ENCODE results near the gene NOC4L. TPM values are rescaled to one million over a fixed set of nuclear protein-coding genes. Genes with fewer than 3 reads are reported as not detected.
A peak's percentile ranks its signal among the peaks of the same experiment; 100 is the strongest.

The NOC4L gene
- total RNA-seq, 1 donor from 2014 or later = 16.5 TPM

- H3K4me3 Mint-ChIP-seq (ENCODE audit: unreplicated experiment) = no peak overlapping the region
- DNase-seq (ENCODE audit: low read depth) (no peak), FAIRE-seq (no peak)
- Histone ChIP-seq H3K9ac (ENCODE audit: low read length) (no peak overlapping the region), H3K79me2 (ENCODE audit: insufficient read depth, low read length) (peaks cover 28% of the 10 kb centered on the region), H2AFZ (ENCODE audit: low read depth, low read length) (no peak overlapping the region), H3K4me2 (ENCODE audit: low read length) (no peak overlapping the region), H3K4me3 (ENCODE audit: insufficient read depth, low read depth, low read length) (no peak overlapping the region), H3K36me3 (ENCODE audit: insufficient read depth, low read length) (peaks cover 5% of the 10 kb centered on the region), H3K9me3 (ENCODE audit: insufficient read depth, low read depth, low read length) (no peaks in the 10 kb centered on the region), H3K27me3 (ENCODE audit: insufficient read depth, low read length) (no peaks in the 10 kb centered on the region), H4K20me1 (ENCODE audit: insufficient read depth, low read length) (peaks cover 20% of the 10 kb centered on the region), H3K27ac (ENCODE audit: low read depth, low read length) (no peak overlapping the region), H3K4me1 (ENCODE audit: insufficient read depth, low read length) (peaks cover 15% of the 10 kb centered on the region)
- peaks cover 11% of the 10 kb centered on the region for H3K4me1 Mint-ChIP-seq (ENCODE audit: low read depth, unreplicated experiment)
- H3K27me3 Mint-ChIP-seq (ENCODE audit: low read depth, unreplicated experiment) = no peaks in the 10 kb centered on the region
- no peak for TF ChIP-seq CTCF (IDR thresholded peaks at IDR 0.05; ENCODE audit: insufficient read depth, low read depth, low read length)
- TF ChIP-seq EZH2 (IDR thresholded peaks at IDR 0.05; ENCODE audit: insufficient read depth, low read length) = no peak
- no peaks in the 10 kb centered on the region for H3K9me3 Mint-ChIP-seq (ENCODE audit: unreplicated experiment)
- peaks cover 4% of the 10 kb centered on the region for H3K36me3 Mint-ChIP-seq (ENCODE audit: low read depth, unreplicated experiment)
- peak overlapping the region; percentile 41 for H3K27ac Mint-ChIP-seq (ENCODE audit: unreplicated experiment)
Observed at GRCh38 chr12:132139912-132140311, 4.3 kb upstream of the NOC4L start.

GRCh38 chr12:132140501-132140900 is 3.8 kb upstream of the NOC4L start:
- Histone ChIP-seq H3K36me3 (ENCODE audit: insufficient read depth, low read length) (peaks cover 5% of the 10 kb centered on the region), H3K27me3 (ENCODE audit: insufficient read depth, low read length) (no peaks in the 10 kb centered on the region), H4K20me1 (ENCODE audit: insufficient read depth, low read length) (peaks cover 26% of the 10 kb centered on the region), H3K4me1 (ENCODE audit: insufficient read depth, low read length) (peaks cover 21% of the 10 kb centered on the region), H3K4me3 (ENCODE audit: insufficient read depth, low read depth, low read length) (no peak overlapping the region), H3K79me2 (ENCODE audit: insufficient read depth, low read length) (peaks cover 34% of the 10 kb centered on the region), H2AFZ (ENCODE audit: low read depth, low read length) (no peak overlapping the region), H3K9ac (ENCODE audit: low read length) (no peak overlapping the region), H3K4me2 (ENCODE audit: low read length) (no peak overlapping the region), H3K27ac (ENCODE audit: low read depth, low read length) (no peak overlapping the region), H3K9me3 (ENCODE audit: insufficient read depth, low read depth, low read length) (no peaks in the 10 kb centered on the region)
- FAIRE-seq (no peak), DNase-seq (ENCODE audit: low read depth) (no peak)
- H3K27ac Mint-ChIP-seq (ENCODE audit: unreplicated experiment) = no peak overlapping the region
- H3K9me3 Mint-ChIP-seq (ENCODE audit: unreplicated experiment) = no peaks in the 10 kb centered on the region
- no peaks in the 10 kb centered on the region for H3K27me3 Mint-ChIP-seq (ENCODE audit: low read depth, unreplicated experiment)
- no peak for TF ChIP-seq EZH2 (IDR thresholded peaks at IDR 0.05; ENCODE audit: insufficient read depth, low read length)
- TF ChIP-seq CTCF (IDR thresholded peaks at IDR 0.05; ENCODE audit: insufficient read depth, low read depth, low read length) = no peak
- H3K4me3 Mint-ChIP-seq (ENCODE audit: unreplicated experiment) = no peak overlapping the region
- peaks cover 4% of the 10 kb centered on the region for H3K36me3 Mint-ChIP-seq (ENCODE audit: low read depth, unreplicated experiment)
- H3K4me1 Mint-ChIP-seq (ENCODE audit: low read depth, unreplicated experiment) = peaks cover 11% of the 10 kb centered on the region

GRCh38 chr12:132140918-132141841 is 3.1 kb upstream of the NOC4L start:
- Mint-ChIP-seq H3K27ac (ENCODE audit: unreplicated experiment) (no peak overlapping the region), H3K9me3 (ENCODE audit: unreplicated experiment) (no peaks in the 10 kb centered on the region), H3K4me1 (ENCODE audit: low read depth, unreplicated experiment) (peaks cover 13% of the 10 kb centered on the region), H3K27me3 (ENCODE audit: low read depth, unreplicated experiment) (no peaks in the 10 kb centered on the region), H3K4me3 (ENCODE audit: unreplicated experiment) (no peak overlapping the region), H3K36me3 (ENCODE audit: low read depth, unreplicated experiment) (peaks cover 4% of the 10 kb centered on the region)
- H3K4me2 ChIP-seq (ENCODE audit: low read length) = no peak overlapping the region
- no peak for DNase-seq (ENCODE audit: low read depth)
- peaks cover 21% of the 10 kb centered on the region for H3K4me1 ChIP-seq (ENCODE audit: insufficient read depth, low read length)
- no peak overlapping the region for H2AFZ ChIP-seq (ENCODE audit: low read depth, low read length)
- peaks cover 33% of the 10 kb centered on the region for H4K20me1 ChIP-seq (ENCODE audit: insufficient read depth, low read length)
- no peak overlapping the region for H3K4me3 ChIP-seq (ENCODE audit: insufficient read depth, low read depth, low read length)
- no peak overlapping the region for H3K9ac ChIP-seq (ENCODE audit: low read length)
- peaks cover 40% of the 10 kb centered on the region for H3K79me2 ChIP-seq (ENCODE audit: insufficient read depth, low read length)
- H3K27ac ChIP-seq (ENCODE audit: low read depth, low read length) = no peak overlapping the region
- no peaks in the 10 kb centered on the region for H3K9me3 ChIP-seq (ENCODE audit: insufficient read depth, low read depth, low read length)
- FAIRE-seq = no peak
- peaks cover 5% of the 10 kb centered on the region for H3K36me3 ChIP-seq (ENCODE audit: insufficient read depth, low read length)
- TF ChIP-seq CTCF (IDR thresholded peaks at IDR 0.05; ENCODE audit: insufficient read depth, low read depth, low read length) (no peak), EZH2 (IDR thresholded peaks at IDR 0.05; ENCODE audit: insufficient read depth, low read length) (no peak)
- no peaks in the 10 kb centered on the region for H3K27me3 ChIP-seq (ENCODE audit: insufficient read depth, low read length)
